ENCODE measurements around the gene SLC17A2. TPM values are rescaled to one million over a fixed set of nuclear protein-coding genes. Genes with fewer than 3 reads are reported as not detected.

Gene SLC17A2
- total and polyA plus RNA-seq, 7 donors = not detected

DNA sequence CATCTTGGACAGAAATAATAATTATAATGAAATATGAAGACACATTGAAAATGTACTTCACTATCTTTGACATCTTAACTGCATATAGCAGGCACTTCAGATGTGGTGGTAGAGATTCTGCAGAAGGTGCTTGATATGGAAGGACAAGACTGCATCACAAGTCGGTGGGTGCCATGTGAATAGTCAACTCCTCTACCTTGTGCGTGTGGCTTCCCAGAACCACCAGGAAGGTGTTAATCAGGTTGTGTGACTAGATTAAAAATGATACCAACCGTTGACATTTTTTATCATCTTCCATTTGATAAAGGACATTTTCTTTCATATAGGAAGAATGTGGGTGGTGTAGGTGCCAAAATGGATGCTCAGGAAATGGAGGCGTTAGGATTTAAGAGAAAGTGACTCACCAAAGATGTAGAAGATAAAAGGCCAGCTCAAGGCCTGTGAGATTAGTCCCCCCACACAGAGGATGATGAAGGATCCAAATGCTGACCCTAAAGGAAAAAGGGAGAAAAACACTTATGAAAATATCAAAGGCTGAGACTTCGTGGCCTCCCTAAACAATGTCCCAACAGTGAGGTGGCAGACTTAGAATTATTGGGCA lies 12.3 kb downstream of the SLC17A2 start:
- intact Hi-C loops (cut with DNase I) = no loop called here
- peaks cover 0 to 3% (median 2%) of the 10 kb centered on the region in 3 donors for H3K27me3 ChIP-seq (ENCODE audit: insufficient read depth in 3 of 3, low read length in 2 of 3)
- no peak overlapping the region for H3K27ac ChIP-seq

DNA sequence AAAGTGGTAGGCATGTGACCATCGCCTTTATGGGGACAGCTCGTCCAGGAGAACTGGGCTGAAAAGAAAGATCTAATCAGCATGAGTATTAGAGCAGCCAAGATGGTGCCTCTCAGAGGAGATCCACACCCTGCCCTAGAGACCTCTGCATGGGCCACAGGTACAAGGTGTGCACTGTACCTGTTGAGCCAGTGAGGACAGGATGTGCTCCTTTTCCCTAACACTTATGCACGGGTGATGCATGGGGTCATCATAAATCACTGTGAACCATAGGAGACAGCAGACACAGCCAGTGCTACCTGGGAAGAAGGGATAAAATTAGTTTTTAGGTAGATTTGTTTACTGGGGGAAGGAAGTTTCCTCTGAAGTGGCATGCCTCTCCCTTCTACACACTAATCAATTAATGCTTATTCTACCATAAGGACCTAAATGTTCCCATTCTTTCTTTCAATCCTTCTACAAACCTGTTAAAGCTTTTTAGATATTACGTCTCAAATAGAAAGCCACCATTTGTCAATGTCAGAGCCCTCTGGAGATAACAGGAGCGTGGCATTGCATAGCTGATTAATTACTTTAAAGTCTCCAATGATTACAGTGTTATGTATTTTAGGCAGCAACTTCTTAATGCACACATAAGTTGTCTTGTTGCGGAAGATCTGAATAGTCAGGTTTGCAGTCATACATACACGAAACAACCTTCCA lies 13.6 kb downstream of the SLC17A2 start:
- ATAC-seq = no peak
- no peak overlapping the region for H3K27ac ChIP-seq
- no peak for DNase-seq
- H3K9me3 ChIP-seq = no peaks in the 10 kb centered on the region
- peaks cover 0 to 3% (median 2%) of the 10 kb centered on the region in 3 donors for H3K27me3 ChIP-seq (ENCODE audit: insufficient read depth in 3 of 3, low read length in 2 of 3)
- H3K4me3 ChIP-seq = no peak overlapping the region
- no peaks in the 10 kb centered on the region for H3K4me1 ChIP-seq
- 81 to 84% (median 83%) methylated on average over 7 of the region's 7 CpGs for WGBS, 3 donors
- TF ChIP-seq, protein P1, sequence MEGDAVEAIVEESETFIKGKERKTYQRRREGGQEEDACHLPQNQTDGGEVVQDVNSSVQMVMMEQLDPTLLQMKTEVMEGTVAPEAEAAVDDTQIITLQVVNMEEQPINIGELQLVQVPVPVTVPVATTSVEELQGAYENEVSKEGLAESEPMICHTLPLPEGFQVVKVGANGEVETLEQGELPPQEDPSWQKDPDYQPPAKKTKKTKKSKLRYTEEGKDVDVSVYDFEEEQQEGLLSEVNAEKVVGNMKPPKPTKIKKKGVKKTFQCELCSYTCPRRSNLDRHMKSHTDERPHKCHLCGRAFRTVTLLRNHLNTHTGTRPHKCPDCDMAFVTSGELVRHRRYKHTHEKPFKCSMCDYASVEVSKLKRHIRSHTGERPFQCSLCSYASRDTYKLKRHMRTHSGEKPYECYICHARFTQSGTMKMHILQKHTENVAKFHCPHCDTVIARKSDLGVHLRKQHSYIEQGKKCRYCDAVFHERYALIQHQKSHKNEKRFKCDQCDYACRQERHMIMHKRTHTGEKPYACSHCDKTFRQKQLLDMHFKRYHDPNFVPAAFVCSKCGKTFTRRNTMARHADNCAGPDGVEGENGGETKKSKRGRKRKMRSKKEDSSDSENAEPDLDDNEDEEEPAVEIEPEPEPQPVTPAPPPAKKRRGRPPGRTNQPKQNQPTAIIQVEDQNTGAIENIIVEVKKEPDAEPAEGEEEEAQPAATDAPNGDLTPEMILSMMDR (IDR thresholded peaks at IDR 0.05) = no peak
- intact Hi-C loops (cut with DNase I) = no loop called here
- H3K36me3 ChIP-seq (ENCODE audit: insufficient read depth in 1 of 2, low read depth in 1 of 2) = no peaks in the 10 kb centered on the region

More for the DNA sequence above, 12.3 kb downstream of the SLC17A2 start:
- Histone ChIP-seq H3K4me1 (no peaks in the 10 kb centered on the region), H3K9me3 (no peaks in the 10 kb centered on the region), H3K36me3 (ENCODE audit: insufficient read depth in 1 of 2, low read depth in 1 of 2) (no peaks in the 10 kb centered on the region), H3K4me3 (no peak overlapping the region)
- DNase-seq (no peak), ATAC-seq (no peak)
- WGBS, 3 donors = 79 to 83% (median 80%) methylated on average over 5 of the region's 5 CpGs
- TF ChIP-seq, protein P1 (IDR thresholded peaks at IDR 0.05) = no peak

DNA sequence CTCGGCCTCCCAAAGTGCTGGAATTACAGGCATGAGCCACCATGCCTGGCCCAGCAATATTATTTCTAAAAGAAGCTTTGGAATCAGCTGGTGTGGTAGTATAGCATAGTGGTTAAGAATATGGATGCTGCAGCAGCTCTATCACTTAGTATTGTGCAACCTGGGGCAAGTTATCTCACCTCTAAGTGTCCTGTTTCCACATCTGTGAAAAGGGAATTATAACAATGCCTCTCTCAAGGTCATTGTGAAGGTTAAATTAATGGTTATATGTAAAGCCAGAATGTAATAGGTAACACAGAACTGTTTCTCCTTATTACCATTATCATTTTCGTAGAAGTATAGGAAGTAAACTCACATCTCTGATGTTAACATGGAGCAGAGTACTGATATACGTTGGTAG lies 14.2 kb downstream of the SLC17A2 start:
- Histone ChIP-seq H3K4me3 (no peak overlapping the region), H3K36me3 (ENCODE audit: insufficient read depth in 1 of 2, low read depth in 1 of 2) (no peaks in the 10 kb centered on the region), H3K9me3 (no peaks in the 10 kb centered on the region), H3K27me3 (ENCODE audit: insufficient read depth in 3 of 3, low read length in 2 of 3) (peaks cover 0 to 3% (median 2%) of the 10 kb centered on the region in 3 donors), H3K4me1 (no peaks in the 10 kb centered on the region), H3K27ac (no peak overlapping the region)
- intact Hi-C loops (cut with DNase I) = no loop called here
- WGBS, 3 donors = 73 to 76% (median 75%) methylated on average over 3 of the region's 3 CpGs
- no peak for DNase-seq
- TF ChIP-seq, protein P1 (IDR thresholded peaks at IDR 0.05) = no peak
- no peak for ATAC-seq

DNA sequence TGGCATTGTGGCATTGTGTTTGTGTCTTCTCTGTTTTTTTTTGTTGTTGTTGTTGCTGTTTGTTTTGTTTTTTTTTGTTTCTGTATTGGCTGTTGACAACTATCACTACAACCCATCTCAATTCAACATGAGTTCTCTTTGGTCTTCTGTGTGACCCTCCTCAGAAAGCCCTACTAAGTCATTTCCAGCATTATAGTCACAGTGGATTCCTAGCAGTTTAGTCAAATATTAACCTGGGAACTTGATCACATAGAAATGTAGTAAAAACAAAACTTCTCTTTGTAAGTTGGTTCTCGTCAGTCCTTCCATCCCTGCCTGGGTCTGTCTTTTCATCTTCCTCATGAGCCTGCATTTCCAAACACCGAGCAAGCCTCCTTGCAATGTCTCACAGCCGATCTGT lies 16.8 kb downstream of the SLC17A2 start:
- Histone ChIP-seq H3K9me3 (no peaks in the 10 kb centered on the region), H3K4me3 (no peak overlapping the region), H3K36me3 (ENCODE audit: insufficient read depth in 1 of 2, low read depth in 1 of 2) (no peaks in the 10 kb centered on the region), H3K4me1 (no peaks in the 10 kb centered on the region), H3K27ac (no peak overlapping the region), H3K27me3 (ENCODE audit: insufficient read depth in 3 of 3, low read length in 2 of 3) (peaks cover 0 to 3% (median 2%) of the 10 kb centered on the region in 3 donors)
- 71 to 76% (median 72%) methylated on average over 3 of the region's 3 CpGs for WGBS, 3 donors
- ATAC-seq = no peak
- no peak for DNase-seq
- TF ChIP-seq, protein P1 (IDR thresholded peaks at IDR 0.05) = no peak
- intact Hi-C loops (cut with DNase I) = no loop called here

All from psoas muscle (tissue), 8 donors.